H1 (cell line): ENCODE measurements around the gene CAPZB. TPM values are rescaled to one million over a fixed set of nuclear protein-coding genes. Genes with fewer than 3 reads are reported as not detected.

Experiments used
- CTCF ChIA-PET: fragments of 300-600 bp; sonication (Branson Sonifier 250); formaldehyde crosslinking; loops from one replicate; lab custom pipeline; 2021; ENCODE audit not compliant: partially characterized antibody; lab: Charles Lee
- POLR2A ChIA-PET: fragments of 300-600 bp; sonication (Branson Sonifier 250); formaldehyde crosslinking; loops from one replicate; lab custom pipeline; 2021; ENCODE audit warnings: inconsistent platforms; ENCODE audit not compliant: partially characterized antibody; lab: Charles Lee
- DNase-seq, 2 experiments: peaks; one replicate each; pipeline versions ENCODE4 v3.0.0 to v3.0.0-alpha.2; 2010 to 2022; ENCODE audit warnings: low spot score in 2 of 2, low read depth in 1 of 2, mixed read lengths in 1 of 2
- FAIRE-seq: peaks from 2 replicates; lab custom pipeline; 2011; peaks lifted over from hg19 to GRCh38; lab: Jason Lieb, UNC
- H2AFZ ChIP-seq: 2 replicates; pipeline ENCODE4 v1.8.1; 2012; ENCODE audit warnings: low read length, inconsistent platforms
- H2AK5ac ChIP-seq: 2 replicates; pipeline ENCODE4 v1.6.1; 2013; ENCODE audit warnings: low read depth, low read length
- H2BK120ac ChIP-seq: replicated peaks from 2 replicates; pipeline ENCODE3; 2013; ENCODE audit warnings: low read depth, low read length, inconsistent platforms
- H2BK12ac ChIP-seq: 2 replicates; pipeline ENCODE4 v1.6.1; 2013; ENCODE audit warnings: low read depth, low read length
- H2BK15ac ChIP-seq: 2 replicates; pipeline ENCODE4 v1.6.1; 2013; ENCODE audit warnings: low read length
- H2BK20ac ChIP-seq: 2 replicates; pipeline ENCODE4 v1.6.1; 2013; ENCODE audit warnings: low read length
- H2BK5ac ChIP-seq: 2 replicates; pipeline ENCODE4 v1.6.1; 2013; ENCODE audit warnings: low read depth, low read length
- H3K14ac ChIP-seq: 2 replicates; pipeline ENCODE4 v1.6.1; 2013; ENCODE audit warnings: inconsistent platforms; ENCODE audit not compliant: insufficient read length
- H3K18ac ChIP-seq: 2 replicates; pipeline ENCODE4 v1.6.1; 2013; ENCODE audit warnings: low read length; ENCODE audit errors: extremely low read depth
- H3K23ac ChIP-seq: 2 replicates; pipeline ENCODE4 v1.6.1; 2013; ENCODE audit warnings: inconsistent platforms; ENCODE audit not compliant: insufficient read length
- H3K23me2 ChIP-seq: 2 replicates; pipeline ENCODE4 v1.6.1; 2013; ENCODE audit warnings: low read depth, low read length
- H3K27ac ChIP-seq: 2 replicates; pipeline ENCODE4 v1.6.1; 2011; ENCODE audit warnings: low read depth, low read length, inconsistent platforms
- H3K27me3 ChIP-seq, 4 experiments: replicated peaks in 1 of 4; 1 replicate in 1 of 4; 2 replicates in 3 of 4; pipeline versions ENCODE4 v1.6.1 to v1.8.1; 2011 to 2013; ENCODE audit warnings: low read length in 3 of 4, mild to moderate bottlenecking in 3 of 4, inconsistent platforms in 2 of 4, mixed read lengths in 2 of 4, moderate library complexity in 1 of 4; ENCODE audit not compliant: control insufficient read depth in 3 of 4, insufficient read depth in 3 of 4; ENCODE audit errors: extremely low read depth in 1 of 4
- H3K36me3 ChIP-seq, 4 experiments: 2 replicates each; pipeline versions ENCODE4 v1.6.1 to v1.8.1; 2011 to 2013; ENCODE audit warnings: mild to moderate bottlenecking in 4 of 4, low read length in 3 of 4, moderate library complexity in 2 of 4, control low read depth in 1 of 4, inconsistent platforms in 1 of 4; ENCODE audit not compliant: insufficient read depth in 4 of 4, control insufficient read depth in 2 of 4
- H3K4ac ChIP-seq: replicated peaks from 2 replicates; pipeline ENCODE3; 2013; ENCODE audit warnings: low read length, low read depth, mixed read lengths, inconsistent platforms; ENCODE audit not compliant: insufficient read length
- H3K4me1 ChIP-seq, 4 experiments: replicated peaks in 1 of 4; 1 replicate in 1 of 4; 2 replicates in 3 of 4; pipeline versions ENCODE4 v1.6.1 to v1.8.1; 2011 to 2013; ENCODE audit warnings: low read length in 3 of 4, inconsistent platforms in 2 of 4, mixed read lengths in 1 of 4; ENCODE audit not compliant: insufficient read depth in 4 of 4, control insufficient read depth in 3 of 4
- H3K4me2 ChIP-seq, 2 experiments: 2 replicates each; pipeline versions ENCODE4 v1.6.1 to v1.8.1; 2011 to 2013; ENCODE audit warnings: low read depth in 2 of 2, low read length in 2 of 2, control low read depth in 1 of 2, inconsistent platforms in 1 of 2, mild to moderate bottlenecking in 1 of 2; ENCODE audit not compliant: insufficient read depth in 1 of 2
- H3K4me3 ChIP-seq, 4 experiments: fragments of 200-600, 300-600 bp in 1 of 4; sonication (generic), shearing (Covaris generic), sonication (Bioruptor Twin) in 1 of 4; 2 replicates each; pipeline versions ENCODE4 v1.5.1 to v1.8.1; 2011 to 2016; ENCODE audit warnings: low read length in 4 of 4, low read depth in 3 of 4, control low read depth in 2 of 4, inconsistent platforms in 2 of 4, mild to moderate bottlenecking in 2 of 4, mixed read lengths in 1 of 4, moderate library complexity in 1 of 4; ENCODE audit not compliant: insufficient read depth in 2 of 4; ENCODE audit errors: extremely low read depth in 1 of 4
- H3K56ac ChIP-seq: replicated peaks from 2 replicates; pipeline ENCODE3; 2013; ENCODE audit warnings: low read depth, mild to moderate bottlenecking, mixed read lengths, low read length, inconsistent platforms; ENCODE audit not compliant: insufficient read length
- H3K79me1 ChIP-seq: 2 replicates; pipeline ENCODE4 v1.6.1; 2013; ENCODE audit warnings: low read depth, low read length, control low read depth
- H3K79me2 ChIP-seq, 2 experiments: 2 replicates each; pipeline versions ENCODE4 v1.6.1 to v1.8.1; 2012 to 2013; ENCODE audit warnings: low read length in 2 of 2, mild to moderate bottlenecking in 2 of 2, inconsistent platforms in 1 of 2; ENCODE audit not compliant: insufficient read depth in 2 of 2, control insufficient read depth in 1 of 2
- H3K9ac ChIP-seq, 4 experiments: replicated peaks in 1 of 4; 1 replicate in 1 of 4; 2 replicates in 3 of 4; pipeline versions ENCODE4 v1.6.1 to v1.8.1; 2011 to 2013; ENCODE audit warnings: low read depth in 3 of 4, low read length in 3 of 4, control low read depth in 2 of 4, mild to moderate bottlenecking in 2 of 4, moderate library complexity in 2 of 4, inconsistent platforms in 1 of 4; ENCODE audit errors: extremely low read depth in 1 of 4
- H3K9me3 ChIP-seq, 2 experiments: 2 replicates each; pipeline versions ENCODE4 v1.6.1 to v1.8.1; 2012 to 2013; ENCODE audit warnings: mild to moderate bottlenecking in 2 of 2, moderate library complexity in 2 of 2, control low read depth in 1 of 2, inconsistent platforms in 1 of 2, low read depth in 1 of 2, low read length in 1 of 2, mixed read lengths in 1 of 2; ENCODE audit not compliant: insufficient read depth in 2 of 2
- H4K20me1 ChIP-seq, 2 experiments: replicated peaks in 1 of 2; 2 replicates each; pipeline versions ENCODE3 to v1.8.1; 2011 to 2013; ENCODE audit warnings: inconsistent platforms in 2 of 2, low read length in 2 of 2, mild to moderate bottlenecking in 1 of 2; ENCODE audit not compliant: insufficient read depth in 2 of 2, control insufficient read depth in 1 of 2
- H4K5ac ChIP-seq: 2 replicates; pipeline ENCODE4 v1.6.1; 2013; ENCODE audit warnings: low read length, low read depth, mixed read lengths, inconsistent platforms; ENCODE audit not compliant: insufficient read length
- H4K8ac ChIP-seq: 2 replicates; pipeline ENCODE4 v1.8.0; 2013; ENCODE audit warnings: mild to moderate bottlenecking, moderate library complexity, low read length, inconsistent platforms; ENCODE audit not compliant: insufficient read depth; ENCODE audit errors: extremely low read depth
- H4K91ac ChIP-seq: replicated peaks from 2 replicates; pipeline ENCODE3; 2013; ENCODE audit warnings: low read length, mixed read lengths, inconsistent platforms; ENCODE audit not compliant: insufficient read length
- CBX5 ChIP-seq: fragments of 300-800, 300-1000 bp; sonication (generic); IDR thresholded peaks from 2 replicates; pipeline ENCODE4 v1.7.1; 2016; ENCODE audit warnings: antibody characterized with exemption, low read length, low read depth
- CHD2 ChIP-seq: IDR thresholded peaks from 2 replicates; pipeline ENCODE4 v1.6.1; 2012; ENCODE audit warnings: low read length, improper control_type of control experiment
- FOSL1 ChIP-seq: IDR thresholded peaks from 2 replicates; pipeline ENCODE4 v1.6.1; 2011; ENCODE audit warnings: mild to moderate bottlenecking, low read depth, low read length, moderate library complexity; ENCODE audit not compliant: insufficient read depth
- MAFK ChIP-seq: IDR thresholded peaks from 2 replicates; pipeline ENCODE4 v1.6.1; 2012; ENCODE audit warnings: low read depth, mild to moderate bottlenecking, improper control_type of control experiment, low read length
- POLR2A ChIP-seq, 2 experiments: IDR thresholded peaks; 1 replicate in 1 of 2; 2 replicates in 1 of 2; pipeline ENCODE4 v1.6.1; 2011; ENCODE audit warnings: low read depth in 2 of 2, low read length in 2 of 2, mild to moderate bottlenecking in 2 of 2; ENCODE audit errors: control extremely low read depth in 1 of 2
- SP4 ChIP-seq: IDR thresholded peaks from 2 replicates; pipeline ENCODE4 v1.6.1; 2012; ENCODE audit warnings: low read length, inconsistent platforms
- SUZ12 ChIP-seq: fragments of 200-600 bp; sonication (generic); IDR thresholded peaks from 2 replicates; pipeline ENCODE4 v1.6.1; 2012; ENCODE audit warnings: mild to moderate bottlenecking, inconsistent platforms, low read length, moderate library complexity, mixed read lengths
- TAF7 ChIP-seq: optimal IDR thresholded peaks from 2 replicates; pipeline ENCODE3; 2011; ENCODE audit warnings: low read depth, mild to moderate bottlenecking, inconsistent platforms, low read length, moderate library complexity, borderline replicate concordance
- TBP ChIP-seq: IDR thresholded peaks from 2 replicates; pipeline ENCODE4 v1.6.1; 2011; ENCODE audit warnings: low read depth, low read length, improper control_type of control experiment
- TCF12 ChIP-seq: IDR thresholded peaks from 2 replicates; pipeline ENCODE4 v1.6.1; 2011; ENCODE audit warnings: low read depth, mild to moderate bottlenecking, low read length
- WGBS, 2 experiments: shearing (Covaris generic) in 1 of 2; methylation state at CpG; one replicate each; pipeline versions ENCODE4 v1.1.6 to v1.1.7; 2013 to 2015; ENCODE audit warnings: low lambda C conversion rate in 2 of 2, mixed read lengths in 2 of 2, inconsistent platforms in 1 of 2, low coverage in 1 of 2, missing lambda C conversion rate in 1 of 2; ENCODE audit not compliant: insufficient replicate concordance in 2 of 2, insufficient coverage in 1 of 2, insufficient read length in 1 of 2; ENCODE audit errors: extremely low coverage in 1 of 2, missing lambda C conversion rate in 1 of 2; 5-methylcytosine and 5-hydroxymethylcytosine counted together
- polyA plus RNA-seq, 7 experiments: library from polyadenylated mRNA; depleted of rRNA in 3 of 7; stranded (reverse) in 5 of 7; unstranded in 2 of 7; fragments of >200 nt in 5 of 7; fragments of 200-250 nt in 2 of 7; gene quantifications; 1 replicate in 5 of 7; 2 replicates in 1 of 7; 4 replicates in 1 of 7; pipeline versions ENCODE4 v1.2.1 to v1.2.3, GENCODE V29; 2011 to 2013; ENCODE audit warnings: missing spikeins in 2 of 7, mixed read lengths in 2 of 7
- total RNA-seq: library from RNA; stranded (reverse); fragmentation: NEBNext Ultra II Directional; extraction: Animal tissue kit (Norgen Biotek cat#: 25700); gene quantifications from 2 replicates; pipeline ENCODE4 v1.2.1, GENCODE V29; 2021

CAPZB gene
- total and polyA plus RNA-seq, 2 of the 8 experiments (the other 6 are each of a cell fraction or from before 2014, with no cell fraction given) = 162 to 371 TPM

DNA sequence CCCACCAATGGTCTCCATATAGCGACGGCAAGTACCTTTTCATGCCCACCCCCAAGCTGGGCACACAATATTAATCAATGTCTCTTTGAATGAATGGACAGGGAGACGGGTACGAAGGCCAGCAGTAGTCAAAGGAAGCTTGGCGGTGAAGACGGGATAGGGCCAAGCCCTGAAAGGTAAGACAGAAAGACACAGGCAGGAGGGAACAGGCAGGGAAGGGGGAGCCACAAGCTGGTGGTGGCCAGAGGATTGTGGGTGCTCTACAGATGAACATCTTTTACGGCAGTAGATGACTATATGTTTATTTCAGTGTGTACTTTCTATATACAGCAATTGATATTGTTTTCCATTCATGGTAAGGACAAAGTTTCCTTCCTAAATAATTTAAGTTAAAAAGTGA, 16.3 kb downstream of the CAPZB start:
- FAIRE-seq (no peak), DNase-seq (no peak)
- Histone ChIP-seq H2BK12ac (no peak overlapping the region), H3K23me2 (no peaks in the 10 kb centered on the region), H3K4me3 (no peak overlapping the region), H2BK15ac (no peak overlapping the region), H2BK5ac (no peak overlapping the region), H3K9me3 (no peaks in the 10 kb centered on the region), H3K79me1 (peaks cover 43% of the 10 kb centered on the region), H2AFZ (no peak overlapping the region), H2BK20ac (no peak overlapping the region), H3K18ac (no peak overlapping the region; the same call in 1 of the 2 replicates), H3K79me2 (peaks cover 29 to 95% of the 10 kb centered on the region in 2 experiments), H3K4me2 (no peak overlapping the region), H4K91ac (no peak overlapping the region), H3K9ac (no peak overlapping the region), H3K14ac (no peak overlapping the region), H3K23ac (no peak overlapping the region), H3K27me3 (no peaks in the 10 kb centered on the region), H2BK120ac (no peak overlapping the region), H3K4ac (no peak overlapping the region), H4K20me1 (peaks cover 43 to 49% of the 10 kb centered on the region in 2 experiments), H3K27ac (no peak overlapping the region), H3K36me3 (peaks cover 0 to 8% (median 0%) of the 10 kb centered on the region in 4 experiments; a peak in 2 of 8 replicates), H4K5ac (no peak overlapping the region), H4K8ac (peak overlapping the region; percentile 41; the same call in 1 of the 2 replicates), H2AK5ac (no peak overlapping the region), H3K4me1 (peaks cover 9 to 26% (median 21%) of the 10 kb centered on the region in 4 experiments), H3K56ac (no peak overlapping the region)
- WGBS, 2 experiments = 82% methylated on average over 7 of the region's 7 CpGs; no CpG with 5 or more reads in 1 of the 2 experiments
- TF ChIP-seq TBP (no peak), CBX5 (no peak), SUZ12 (no peak), TAF7 (no peak), MAFK (no peak), POLR2A (IDR thresholded peaks at IDR 0.05; ENCODE audit: control extremely low read depth in 1 of 2, low read depth in 2 of 2, low read length in 2 of 2) (no peak), CHD2 (no peak), SP4 (no peak), TCF12 (no peak), FOSL1 (no peak)
- POLR2A ChIA-PET = interaction anchor here (1.1 to 9.3 kb wide), 4 partner anchors 9 to 128 kb away, joined by 3 to 86 read pairs (median 4); a partner anchor contains a TSS
- CTCF ChIA-PET = interaction anchor here (0.5 to 7.8 kb wide), 6 partner anchors 11 to 114 kb away, joined by 3 to 53 read pairs (median 6); no protein-coding TSS in a partner anchor
